HepG2 (cell line): Measurements from ENCODE around the gene ENPP1. TPM values are rescaled to one million over a fixed set of nuclear protein-coding genes. Genes with fewer than 3 reads are reported as not detected.

Experiments
- ATAC-seq: fragments of 200-7000 bp; cut with Tn5 transposase; 3 replicates; pipeline ENCODE4 v1.9.1; 2020; ENCODE audit warnings: mild to moderate bottlenecking, moderate library complexity
- BruUV-seq: library from RNA; stranded (reverse); fragments of 400-500 nt; replicated peaks from 2 replicates; lab custom pipeline; 2021; lab: Mats Ljungman, UMichigan
- CTCF ChIA-PET: fragments of 300-600 bp; formaldehyde crosslinking; extraction: SDS; loops from one replicate; lab custom pipeline; 2021; ENCODE audit warnings: low total read pairs, inconsistent platforms, low intra/inter-chr PET ratio; lab: Yijun Ruan, JAX
- POLR2A ChIA-PET: fragments of 350-600 bp; sonication (Branson Sonifier 250); formaldehyde crosslinking; loops from one replicate; lab custom pipeline; 2020; ENCODE audit warnings: antibody characterized with exemption, inconsistent platforms; lab: Yijun Ruan, JAX
- DNase-seq: peaks from one replicate; pipeline ENCODE4 v3.0.0-alpha.2; 2015; ENCODE audit warnings: low spot score
- FAIRE-seq: peaks from 3 replicates; lab custom pipeline; 2011; peaks lifted over from hg19 to GRCh38; lab: Jason Lieb, UNC
- H2AFZ ChIP-seq: one replicate; pipeline ENCODE4 v1.6.1; 2011; ENCODE audit warnings: low read length, inconsistent platforms
- H3K27ac ChIP-seq: fragments of 300-600 bp; 3 replicates; pipeline ENCODE4 v1.8.0; 2011; ENCODE audit warnings: mixed run types, mild to moderate bottlenecking, mixed read lengths, low read length, inconsistent platforms; ENCODE audit not compliant: insufficient read depth; ENCODE audit errors: extremely low read length
- H3K27me3 ChIP-seq, 2 experiments: fragments of 200-600 bp in 1 of 2; 2 replicates in 1 of 2; 3 replicates in 1 of 2; pipeline versions ENCODE4 v1.6.0 to v1.8.0; 2011; ENCODE audit warnings: low read length in 2 of 2, mild to moderate bottlenecking in 2 of 2, moderate library complexity in 2 of 2, inconsistent platforms in 1 of 2; ENCODE audit not compliant: insufficient read depth in 2 of 2, control insufficient read depth in 1 of 2
- H3K36me3 ChIP-seq, 2 experiments: fragments of 200-600 bp in 1 of 2; replicated peaks in 1 of 2; 2 replicates in 1 of 2; 3 replicates in 1 of 2; pipeline versions ENCODE4 v1.5.1 to v1.8.0; 2011; ENCODE audit warnings: low read length in 2 of 2, inconsistent platforms in 1 of 2; ENCODE audit not compliant: insufficient read depth in 2 of 2, control insufficient read depth in 1 of 2
- H3K4me1 ChIP-seq: 2 replicates; pipeline ENCODE4 v1.5.1; 2012; ENCODE audit warnings: low read length, inconsistent platforms; ENCODE audit not compliant: insufficient read depth
- H3K4me2 ChIP-seq: 2 replicates; pipeline ENCODE4 v1.6.0; 2011; ENCODE audit warnings: low read depth, low read length, inconsistent platforms
- H3K4me3 ChIP-seq, 3 experiments: fragments of 200-600 bp in 1 of 3; sonication (generic), shearing (Covaris generic) in 1 of 3; replicated peaks in 1 of 3; 2 replicates each; pipeline ENCODE4 v1.5.1; 2011 to 2016; ENCODE audit warnings: low read length in 3 of 3, inconsistent platforms in 2 of 3, low read depth in 2 of 3, mild to moderate bottlenecking in 2 of 3, control low read depth in 1 of 3, mixed read lengths in 1 of 3; ENCODE audit not compliant: insufficient read depth in 1 of 3
- H3K79me2 ChIP-seq: one replicate; pipeline ENCODE4 v1.6.1; 2011; ENCODE audit warnings: low read length, inconsistent platforms; ENCODE audit not compliant: insufficient read depth
- H3K9ac ChIP-seq: 2 replicates; pipeline ENCODE4 v1.6.0; 2011; ENCODE audit warnings: mild to moderate bottlenecking, low read depth, low read length, inconsistent platforms; ENCODE audit not compliant: insufficient read depth
- H3K9me3 ChIP-seq: 2 replicates; pipeline ENCODE4 v1.5.1; 2012; ENCODE audit warnings: mild to moderate bottlenecking, low read length
- H4K20me1 ChIP-seq: 2 replicates; pipeline ENCODE4 v1.6.0; 2011; ENCODE audit warnings: inconsistent platforms, mild to moderate bottlenecking, low read length, moderate library complexity; ENCODE audit not compliant: insufficient read depth
- ARNTL ChIP-seq: sonication (generic); formaldehyde crosslinking; IDR thresholded peaks from 2 replicates; pipeline ENCODE4 v1.4.0; 2020; ENCODE audit warnings: mild to moderate bottlenecking, missing genetic modification reagents
- BORCS8-MEF2B ChIP-seq: sonication (generic); formaldehyde crosslinking; IDR thresholded peaks from 2 replicates; pipeline ENCODE4 v1.8.0; 2022; ENCODE audit warnings: mild to moderate bottlenecking, missing genetic modification reagents
- ELF3 ChIP-seq: IDR thresholded peaks from 2 replicates; pipeline ENCODE4 v1.6.1; 2016; ENCODE audit warnings: missing genetic modification reagents, missing compliant biosample characterization
- MATR3 ChIP-seq: sonication (generic); formaldehyde crosslinking; IDR thresholded peaks from 2 replicates; pipeline ENCODE4 v1.4.0; 2020; ENCODE audit warnings: missing genetic modification reagents
- NFYB ChIP-seq: sonication (generic); formaldehyde crosslinking; IDR thresholded peaks from 2 replicates; pipeline ENCODE4 v1.4.0; 2020; ENCODE audit warnings: missing genetic modification reagents
- ZNF124 ChIP-seq: sonication (generic); formaldehyde crosslinking; IDR thresholded peaks from 2 replicates; pipeline ENCODE4 v1.4.0; 2020; ENCODE audit warnings: missing genetic modification reagents
- ZNF329 ChIP-seq: sonication (generic); formaldehyde crosslinking; IDR thresholded peaks from 2 replicates; pipeline ENCODE4 v1.9.0; 2021; ENCODE audit warnings: low read depth, mild to moderate bottlenecking, missing genetic modification reagents
- ZNF350 ChIP-seq: sonication (generic); formaldehyde crosslinking; IDR thresholded peaks from 2 replicates; pipeline ENCODE4 v1.4.0; 2020; ENCODE audit warnings: mild to moderate bottlenecking, low read depth, missing genetic modification reagents, borderline replicate concordance
- WGBS: methylation state at CpG from one replicate; pipeline ENCODE4 v1.1.6; 2017; ENCODE audit warnings: low lambda C conversion rate; 5-methylcytosine and 5-hydroxymethylcytosine counted together
- in situ Hi-C: cut with HindIII; loops from 2 replicates; pipeline ENCODE4 v1.10.0; 2017; ENCODE audit warnings: low pct_unique_long_range_greater_than_20kb; ENCODE audit not compliant: extremely low pct_ligation_motif_present
- intact Hi-C: fragments of 100-400 bp; cut with micrococcal nuclease; formaldehyde crosslinking; loops from one replicate; pipeline ENCODE4 v1.10.0; 2022; ENCODE audit not compliant: unreplicated experiment
- polyA plus RNA-seq, 8 experiments: library from polyadenylated mRNA; depleted of rRNA in 3 of 8; stranded (reverse) in 7 of 8; unstranded in 1 of 8; fragments of >200 nt; fragmentation: Illumina TruSeq in 4 of 8; extraction: Trizol in 4 of 8; gene quantifications; 2 replicates each; pipeline versions ENCODE4 v1.2.1 to v1.2.3, GENCODE V29; 2011 to 2016; ENCODE audit warnings: low read depth in 4 of 8, missing spikeins in 1 of 8, mixed read lengths in 1 of 8; ENCODE audit not compliant: insufficient read depth in 1 of 8
- total RNA-seq, 5 experiments: library from RNA; depleted of rRNA; stranded (reverse); fragments of >200 nt; fragmentation: Illumina TruSeq; extraction: Trizol; gene quantifications; 2 replicates each; pipeline ENCODE4 v1.2.3, GENCODE V29; 2016; ENCODE audit warnings: low read depth in 1 of 5
- TF ChIP-seq, protein P1 (sequence below): sonication (generic); formaldehyde crosslinking; IDR thresholded peaks from 2 replicates; pipeline ENCODE4 v1.4.0; 2020; ENCODE audit warnings: missing genetic modification reagents, borderline replicate concordance
- TF ChIP-seq, protein P2 (sequence below): sonication (generic); formaldehyde crosslinking; conservative IDR thresholded peaks from 2 replicates; pipeline ENCODE4 v1.4.0; 2020; ENCODE audit warnings: mild to moderate bottlenecking, missing genetic modification reagents, moderate library complexity

The ENPP1 gene
- total and polyA plus RNA-seq, 2 of the 13 experiments (the other 11 are each of a cell fraction or from before 2014, with no cell fraction given) = 56.5 to 160 TPM

DNA sequence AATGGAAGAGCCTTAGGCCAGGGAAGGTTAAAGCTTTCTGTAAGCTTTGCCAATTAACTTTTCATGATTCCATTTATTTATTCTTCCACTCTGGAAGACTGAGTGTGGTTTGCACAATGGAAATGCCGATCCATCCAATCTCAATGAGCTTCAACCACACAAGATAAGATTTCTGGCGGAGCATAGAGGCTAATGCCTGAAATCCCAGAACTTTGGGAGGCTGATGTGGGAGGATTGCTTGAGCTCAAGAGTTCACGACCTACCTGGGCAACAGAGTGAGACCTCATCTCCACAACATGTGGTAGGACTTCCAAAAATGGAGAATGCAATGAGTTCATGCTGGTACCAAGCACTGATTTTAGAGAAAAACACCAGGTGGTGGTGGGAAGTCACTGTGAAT lies 6.2 kb downstream of the ENPP1 start (continued):
- TF ChIP-seq, protein P1, sequence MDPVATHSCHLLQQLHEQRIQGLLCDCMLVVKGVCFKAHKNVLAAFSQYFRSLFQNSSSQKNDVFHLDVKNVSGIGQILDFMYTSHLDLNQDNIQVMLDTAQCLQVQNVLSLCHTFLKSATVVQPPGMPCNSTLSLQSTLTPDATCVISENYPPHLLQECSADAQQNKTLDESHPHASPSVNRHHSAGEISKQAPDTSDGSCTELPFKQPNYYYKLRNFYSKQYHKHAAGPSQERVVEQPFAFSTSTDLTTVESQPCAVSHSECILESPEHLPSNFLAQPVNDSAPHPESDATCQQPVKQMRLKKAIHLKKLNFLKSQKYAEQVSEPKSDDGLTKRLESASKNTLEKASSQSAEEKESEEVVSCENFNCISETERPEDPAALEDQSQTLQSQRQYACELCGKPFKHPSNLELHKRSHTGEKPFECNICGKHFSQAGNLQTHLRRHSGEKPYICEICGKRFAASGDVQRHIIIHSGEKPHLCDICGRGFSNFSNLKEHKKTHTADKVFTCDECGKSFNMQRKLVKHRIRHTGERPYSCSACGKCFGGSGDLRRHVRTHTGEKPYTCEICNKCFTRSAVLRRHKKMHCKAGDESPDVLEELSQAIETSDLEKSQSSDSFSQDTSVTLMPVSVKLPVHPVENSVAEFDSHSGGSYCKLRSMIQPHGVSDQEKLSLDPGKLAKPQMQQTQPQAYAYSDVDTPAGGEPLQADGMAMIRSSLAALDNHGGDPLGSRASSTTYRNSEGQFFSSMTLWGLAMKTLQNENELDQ (CRISPR knock-in tag) = no peak
- TF ChIP-seq NFYB (no peak), ARNTL (CRISPR knock-in tag) (no peak), ZNF329 (CRISPR knock-in tag) (no peak), MATR3 (no peak), ELF3 (no peak)

DNA sequence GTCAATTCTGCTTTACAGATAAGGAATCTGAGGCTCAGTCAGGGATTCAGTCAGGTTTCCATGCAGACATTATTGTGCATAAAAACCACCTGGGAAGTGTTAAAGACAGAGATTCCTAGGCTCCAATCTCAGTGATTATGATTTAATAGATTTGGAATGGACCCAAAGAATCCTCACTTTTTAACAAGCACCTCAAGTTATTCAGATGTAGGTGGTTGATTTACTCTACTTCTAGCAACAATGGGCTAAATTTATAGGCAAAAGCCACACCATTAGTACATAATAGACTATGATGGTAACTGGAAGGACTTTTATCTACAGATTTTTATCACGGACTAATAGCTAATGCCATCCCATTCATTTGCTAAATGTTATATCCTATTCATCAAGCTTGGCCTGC lies 9.0 kb downstream of the ENPP1 start:
- no peak for ATAC-seq
- H3K4me1 ChIP-seq = peaks cover 71% of the 10 kb centered on the region
- H3K9me3 ChIP-seq = no peaks in the 10 kb centered on the region
- no peak overlapping the region for H3K27ac ChIP-seq
- DNase-seq = no peak
- H4K20me1 ChIP-seq = no peaks in the 10 kb centered on the region
- TF ChIP-seq BORCS8-MEF2B (CRISPR knock-in tag) (no peak), ZNF350 (CRISPR knock-in tag) (no peak), ZNF124 (no peak)
- TF ChIP-seq, protein P2, sequence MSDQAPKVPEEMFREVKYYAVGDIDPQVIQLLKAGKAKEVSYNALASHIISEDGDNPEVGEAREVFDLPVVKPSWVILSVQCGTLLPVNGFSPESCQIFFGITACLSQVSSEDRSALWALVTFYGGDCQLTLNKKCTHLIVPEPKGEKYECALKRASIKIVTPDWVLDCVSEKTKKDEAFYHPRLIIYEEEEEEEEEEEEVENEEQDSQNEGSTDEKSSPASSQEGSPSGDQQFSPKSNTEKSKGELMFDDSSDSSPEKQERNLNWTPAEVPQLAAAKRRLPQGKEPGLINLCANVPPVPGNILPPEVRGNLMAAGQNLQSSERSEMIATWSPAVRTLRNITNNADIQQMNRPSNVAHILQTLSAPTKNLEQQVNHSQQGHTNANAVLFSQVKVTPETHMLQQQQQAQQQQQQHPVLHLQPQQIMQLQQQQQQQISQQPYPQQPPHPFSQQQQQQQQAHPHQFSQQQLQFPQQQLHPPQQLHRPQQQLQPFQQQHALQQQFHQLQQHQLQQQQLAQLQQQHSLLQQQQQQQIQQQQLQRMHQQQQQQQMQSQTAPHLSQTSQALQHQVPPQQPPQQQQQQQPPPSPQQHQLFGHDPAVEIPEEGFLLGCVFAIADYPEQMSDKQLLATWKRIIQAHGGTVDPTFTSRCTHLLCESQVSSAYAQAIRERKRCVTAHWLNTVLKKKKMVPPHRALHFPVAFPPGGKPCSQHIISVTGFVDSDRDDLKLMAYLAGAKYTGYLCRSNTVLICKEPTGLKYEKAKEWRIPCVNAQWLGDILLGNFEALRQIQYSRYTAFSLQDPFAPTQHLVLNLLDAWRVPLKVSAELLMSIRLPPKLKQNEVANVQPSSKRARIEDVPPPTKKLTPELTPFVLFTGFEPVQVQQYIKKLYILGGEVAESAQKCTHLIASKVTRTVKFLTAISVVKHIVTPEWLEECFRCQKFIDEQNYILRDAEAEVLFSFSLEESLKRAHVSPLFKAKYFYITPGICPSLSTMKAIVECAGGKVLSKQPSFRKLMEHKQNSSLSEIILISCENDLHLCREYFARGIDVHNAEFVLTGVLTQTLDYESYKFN (CRISPR knock-in tag) = no peak
- ChIA-PET POLR2A (interaction anchor here (1.1 to 1.6 kb wide), 2 partner anchors 9 to 27 kb away, joined by 4 to 5 read pairs; no protein-coding TSS in a partner anchor), CTCF (no interaction called here)
- intact Hi-C loops = no loop called here
- H2AFZ ChIP-seq = no peak overlapping the region
- no peak overlapping the region for H3K4me3 ChIP-seq
- in situ Hi-C loops = no loop called here
- H3K4me2 ChIP-seq = no peak overlapping the region
- no peak overlapping the region for H3K9ac ChIP-seq
- no peak for FAIRE-seq
- no peaks in the 10 kb centered on the region; a peak in 1 of 5 replicates for H3K36me3 ChIP-seq
- WGBS = 90% methylated on average over 1 of the region's 1 CpG
- H3K27me3 ChIP-seq = no peaks in the 10 kb centered on the region
- no TSS peak for BruUV-seq
- peaks cover 75% of the 10 kb centered on the region for H3K79me2 ChIP-seq
